SHP77 treated with DMSO at 0.1 percent for 48 hours (cell line): ENCODE measurements around the gene CMSS1.

Source experiments
- DNase-seq: peaks from one replicate; lab custom pipeline; 2025; lab: John Stamatoyannopoulos, UW

The CMSS1 gene

GRCh38 chr3:99934975-99935797 is 117.5 kb downstream of the CMSS1 start:
- DNase-seq: no peak

GRCh38 chr3:99938270-99938911 is 120.7 kb downstream of the CMSS1 start:
- no peak for DNase-seq

- no peak for DNase-seq
Measured at GRCh38 chr3:99939876-99940275, 122.2 kb downstream of the CMSS1 start.

GRCh38 chr3:99940350-99940749 is 122.7 kb downstream of the CMSS1 start:
- DNase-seq: no peak

- no peak for DNase-seq
Measured at GRCh38 chr3:99941211-99941610, 123.5 kb downstream of the CMSS1 start.

- DNase-seq: no peak
Measured at GRCh38 chr3:99943931-99944761, 126.5 kb downstream of the CMSS1 start.

- DNase-seq: no peak
Measured at GRCh38 chr3:99945328-99945995, 127.8 kb downstream of the CMSS1 start.

- DNase-seq: no peak
Measured at GRCh38 chr3:99947356-99947755, 129.7 kb downstream of the CMSS1 start.

GRCh38 chr3:99948467-99949089 is 130.9 kb downstream of the CMSS1 start:
- no peak for DNase-seq

- DNase-seq: no peak
Measured at GRCh38 chr3:99949956-99950670, 132.5 kb downstream of the CMSS1 start.

GRCh38 chr3:99950921-99951320 is 133.3 kb downstream of the CMSS1 start:
- DNase-seq: no peak

- DNase-seq: no peak
Measured at GRCh38 chr3:99951701-99952100, 134.0 kb downstream of the CMSS1 start.

- DNase-seq: no peak
Measured at GRCh38 chr3:99952306-99952705, 134.6 kb downstream of the CMSS1 start.

- no peak for DNase-seq
Measured at GRCh38 chr3:99953596-99953995, 135.9 kb downstream of the CMSS1 start.

GRCh38 chr3:99954914-99955644 is 137.4 kb downstream of the CMSS1 start:
- DNase-seq: no peak

- no peak for DNase-seq
Measured at GRCh38 chr3:99955773-99956562, 138.3 kb downstream of the CMSS1 start.

GRCh38 chr3:99957151-99957796 is 139.6 kb downstream of the CMSS1 start:
- no peak for DNase-seq

- no peak for DNase-seq
Measured at GRCh38 chr3:99958222-99958912, 140.7 kb downstream of the CMSS1 start.
